Measurements from ENCODE around the gene NDUFS7. TPM values are rescaled to one million over a fixed set of nuclear protein-coding genes. Genes with fewer than 3 reads are reported as not detected.

NDUFS7 gene
- total RNA-seq, 2 experiments from 2014 or later: 117 to 119 TPM

- intact Hi-C loops (cut with micrococcal nuclease): loop anchor here (5.0 kb wide), 1 partner anchor 105 kb away; the partner anchor contains the start of gene FAM174C
- ChIA-PET CTCF (interaction anchor here (1.5 to 2.1 kb wide), 2 partner anchors 18 to 103 kb away, joined by 3 to 9 read pairs; no protein-coding TSS in a partner anchor), POLR2A (interaction anchor here (1.2 kb wide), 1 partner anchor 111 kb away, joined by 3 read pairs; no protein-coding TSS in a partner anchor)
- DNase-seq: no peak
- peaks cover 4% of the 10 kb centered on the region for H3K27me3 Mint-ChIP-seq
- no peak overlapping the region for H3K4me3 Mint-ChIP-seq
- peaks cover 21% of the 10 kb centered on the region for H3K4me1 Mint-ChIP-seq (ENCODE audit: low read depth)
- H3K36me3 Mint-ChIP-seq: peaks cover 4% of the 10 kb centered on the region
- H3K9me3 Mint-ChIP-seq: peaks cover 3% of the 10 kb centered on the region
- H3K27ac Mint-ChIP-seq: no peak overlapping the region
Observed at GRCh38 chr19:1382250-1382649, 1.5 kb upstream of the NDUFS7 start.

- intact Hi-C loops (cut with micrococcal nuclease): loop anchor here (1.0 to 5.0 kb wide), 5 partner anchors 24 to 134 kb away; partner anchors contain the start of genes C19orf25, DAZAP1 and FAM174C
- H3K9me3 Mint-ChIP-seq: peaks cover 3% of the 10 kb centered on the region
- peaks cover 4% of the 10 kb centered on the region for H3K27me3 Mint-ChIP-seq
- peak overlapping the region; percentile 80 for H3K4me3 Mint-ChIP-seq
- peak overlapping the region; percentile 97 for H3K27ac Mint-ChIP-seq
- CTCF ChIA-PET: interaction anchor here (0.6 to 2.1 kb wide), 9 partner anchors 10 to 163 kb away, joined by 3 to 9 read pairs (median 3); no protein-coding TSS in a partner anchor
- DNase-seq: no peak
- peaks cover 21% of the 10 kb centered on the region for H3K4me1 Mint-ChIP-seq (ENCODE audit: low read depth)
- H3K36me3 Mint-ChIP-seq: peaks cover 4% of the 10 kb centered on the region
- POLR2A ChIA-PET: interaction anchor here (0.8 to 1.2 kb wide), 3 partner anchors 26 to 114 kb away, joined by 3 to 5 read pairs (median 3); partner anchors contain the start of gene CIRBP
Observed at GRCh38 chr19:1383017-1383311, 743 bp upstream of the NDUFS7 start.

GRCh38 chr19:1384085-1384462 lies 367 bp downstream of the NDUFS7 start:
- POLR2A ChIA-PET: no interaction called here
- H3K9me3 Mint-ChIP-seq: peaks cover 3% of the 10 kb centered on the region
- CTCF ChIA-PET: interaction anchor here (2.1 kb wide), 1 partner anchor 104 kb away, joined by 5 read pairs; no protein-coding TSS in a partner anchor
- DNase-seq: no peak
- H3K36me3 Mint-ChIP-seq: peaks cover 12% of the 10 kb centered on the region
- peak overlapping the region; percentile 80 for H3K4me3 Mint-ChIP-seq
- H3K27ac Mint-ChIP-seq: peak overlapping the region; percentile 75
- H3K27me3 Mint-ChIP-seq: peaks cover 4% of the 10 kb centered on the region
- intact Hi-C loops (cut with micrococcal nuclease): loop anchor here (5.0 kb wide), 1 partner anchor 107 kb away; the partner anchor contains the start of gene FAM174C
- H3K4me1 Mint-ChIP-seq (ENCODE audit: low read depth): peaks cover 23% of the 10 kb centered on the region

GRCh38 chr19:1384478-1385110 lies 887 bp downstream of the NDUFS7 start:
- ChIA-PET CTCF (interaction anchor here (2.1 kb wide), 1 partner anchor 105 kb away, joined by 5 read pairs; no protein-coding TSS in a partner anchor), POLR2A (no interaction called here)
- Mint-ChIP-seq H3K27ac (peak overlapping the region; percentile 75), H3K27me3 (peaks cover 4% of the 10 kb centered on the region), H3K4me1 (ENCODE audit: low read depth) (peaks cover 23% of the 10 kb centered on the region), H3K4me3 (peak overlapping the region; percentile 80), H3K9me3 (peaks cover 3% of the 10 kb centered on the region), H3K36me3 (peaks cover 15% of the 10 kb centered on the region)
- intact Hi-C loops (cut with micrococcal nuclease): loop anchor here (5.0 kb wide), 1 partner anchor 107 kb away; the partner anchor contains the start of gene FAM174C
- DNase-seq: no peak

- Mint-ChIP-seq H3K4me1 (ENCODE audit: low read depth) (peaks cover 23% of the 10 kb centered on the region), H3K9me3 (peaks cover 3% of the 10 kb centered on the region), H3K36me3 (peaks cover 15% of the 10 kb centered on the region), H3K27ac (no peak overlapping the region), H3K27me3 (peaks cover 4% of the 10 kb centered on the region), H3K4me3 (no peak overlapping the region)
- POLR2A ChIA-PET: no interaction called here
- DNase-seq: no peak
- CTCF ChIA-PET: interaction anchor here (0.6 to 2.1 kb wide), 2 partner anchors 106 to 543 kb away, joined by 3 to 5 read pairs; no protein-coding TSS in a partner anchor
- intact Hi-C loops (cut with micrococcal nuclease): no loop called here
Observed at GRCh38 chr19:1385816-1386215, 2.1 kb downstream of the NDUFS7 start.

GRCh38 chr19:1386945-1387683 lies 3.4 kb downstream of the NDUFS7 start:
- Mint-ChIP-seq H3K27me3 (peaks cover 4% of the 10 kb centered on the region), H3K36me3 (peaks cover 19% of the 10 kb centered on the region)
- POLR2A ChIA-PET: interaction anchor here (0.6 kb wide), 1 partner anchor 330 kb away, joined by 3 read pairs; no protein-coding TSS in a partner anchor

GRCh38 chr19:1387684-1388636 lies 4.3 kb downstream of the NDUFS7 start:
- intact Hi-C loops (cut with micrococcal nuclease): no loop called here
- Mint-ChIP-seq H3K9me3 (peaks cover 3% of the 10 kb centered on the region), H3K4me3 (no peak overlapping the region), H3K27me3 (peaks cover 4% of the 10 kb centered on the region), H3K4me1 (ENCODE audit: low read depth) (peaks cover 21% of the 10 kb centered on the region), H3K27ac (no peak overlapping the region), H3K36me3 (peaks cover 19% of the 10 kb centered on the region)
- POLR2A ChIA-PET: interaction anchor here (0.6 kb wide), 1 partner anchor 331 kb away, joined by 3 read pairs; no protein-coding TSS in a partner anchor
- CTCF ChIA-PET: no interaction called here
- DNase-seq: no peak

More at GRCh38 chr19:1386945-1387683, 3.4 kb downstream of the NDUFS7 start:
- intact Hi-C loops (cut with micrococcal nuclease): no loop called here
- Mint-ChIP-seq H3K9me3 (peaks cover 3% of the 10 kb centered on the region), H3K27ac (no peak overlapping the region), H3K4me3 (no peak overlapping the region), H3K4me1 (ENCODE audit: low read depth) (peaks cover 23% of the 10 kb centered on the region)
- CTCF ChIA-PET: no interaction called here
- no peak for DNase-seq

GRCh38 chr19:1388637-1389026 lies 4.9 kb downstream of the NDUFS7 start:
- peaks cover 16% of the 10 kb centered on the region for H3K4me1 Mint-ChIP-seq (ENCODE audit: low read depth)
- ChIA-PET POLR2A (no interaction called here), CTCF (no interaction called here)
- no peak overlapping the region for H3K4me3 Mint-ChIP-seq
- no peaks in the 10 kb centered on the region for H3K27me3 Mint-ChIP-seq
- DNase-seq: no peak
- peaks cover 15% of the 10 kb centered on the region for H3K36me3 Mint-ChIP-seq
- intact Hi-C loops (cut with micrococcal nuclease): no loop called here
- no peak overlapping the region for H3K27ac Mint-ChIP-seq
- no peaks in the 10 kb centered on the region for H3K9me3 Mint-ChIP-seq

- H3K4me3 Mint-ChIP-seq: no peak overlapping the region
- peaks cover 16% of the 10 kb centered on the region for H3K4me1 Mint-ChIP-seq (ENCODE audit: low read depth)
- H3K36me3 Mint-ChIP-seq: peaks cover 15% of the 10 kb centered on the region
- H3K27ac Mint-ChIP-seq: no peak overlapping the region
- no peaks in the 10 kb centered on the region for H3K27me3 Mint-ChIP-seq
- ChIA-PET CTCF (no interaction called here), POLR2A (no interaction called here)
- DNase-seq: no peak
- intact Hi-C loops (cut with micrococcal nuclease): no loop called here
- no peaks in the 10 kb centered on the region for H3K9me3 Mint-ChIP-seq
Observed at GRCh38 chr19:1389033-1389940, 5.6 kb downstream of the NDUFS7 start.

GRCh38 chr19:1390890-1391423 lies 7.2 kb downstream of the NDUFS7 start:
- intact Hi-C loops (cut with micrococcal nuclease): no loop called here
- Mint-ChIP-seq H3K27ac (no peak overlapping the region), H3K4me3 (no peak overlapping the region), H3K4me1 (ENCODE audit: low read depth) (peaks cover 9% of the 10 kb centered on the region), H3K9me3 (no peaks in the 10 kb centered on the region), H3K27me3 (no peaks in the 10 kb centered on the region), H3K36me3 (peaks cover 15% of the 10 kb centered on the region)
- no peak for DNase-seq
- CTCF ChIA-PET: no interaction called here
- POLR2A ChIA-PET: no interaction called here

- Mint-ChIP-seq H3K27ac (no peak overlapping the region), H3K4me1 (ENCODE audit: low read depth) (peaks cover 1% of the 10 kb centered on the region), H3K4me3 (no peak overlapping the region), H3K27me3 (no peaks in the 10 kb centered on the region), H3K9me3 (no peaks in the 10 kb centered on the region), H3K36me3 (peaks cover 15% of the 10 kb centered on the region)
- no peak for DNase-seq
- POLR2A ChIA-PET: no interaction called here
- intact Hi-C loops (cut with micrococcal nuclease): no loop called here
- CTCF ChIA-PET: no interaction called here
Observed at GRCh38 chr19:1392407-1392806, 8.7 kb downstream of the NDUFS7 start.
